GM23338 (cell line): ENCODE results near the gene ZNF286A. TPM values are rescaled to one million over a fixed set of nuclear protein-coding genes. Genes with fewer than 3 reads are reported as not detected.

Experiments used
- ATAC-seq: fragments of 200-7000 bp; cut with Tn5 transposase; 3 replicates; pipeline ENCODE4 v1.9.1; 2020
- DNase-seq: peaks from one replicate; pipeline ENCODE4 v3.0.0-alpha.2; 2015; ENCODE audit warnings: low spot score
- H2AFZ ChIP-seq: fragments of 200-600 bp; sonication (generic); 2 replicates; pipeline ENCODE4 v1.8.0; 2016; ENCODE audit warnings: antibody characterized with exemption, mild to moderate bottlenecking, moderate library complexity
- H3F3A ChIP-seq: fragments of 200-600 bp; sonication (generic); replicated peaks from 2 replicates; pipeline ENCODE4 v1.8.0; 2017; ENCODE audit warnings: antibody characterized with exemption, mixed run types, low read depth
- H3K27ac ChIP-seq: fragments of 200-600 bp; sonication (generic); 2 replicates; pipeline ENCODE4 v1.6.1; 2016; ENCODE audit warnings: low read depth
- H3K27me3 ChIP-seq: fragments of 200-600 bp; sonication (generic); 2 replicates; pipeline ENCODE4 v1.8.0; 2016; ENCODE audit warnings: mild to moderate bottlenecking, mixed run types, moderate library complexity; ENCODE audit not compliant: insufficient read depth
- H3K36me3 ChIP-seq: fragments of 200-600 bp; sonication (generic); 2 replicates; pipeline ENCODE4 v1.8.0; 2016; ENCODE audit warnings: mild to moderate bottlenecking; ENCODE audit not compliant: insufficient read depth
- H3K4me1 ChIP-seq: fragments of 200-600 bp; sonication (generic); 2 replicates; pipeline ENCODE4 v1.8.0; 2016; ENCODE audit warnings: mild to moderate bottlenecking, moderate library complexity; ENCODE audit not compliant: insufficient read depth
- H3K4me2 ChIP-seq: fragments of 200-600 bp; sonication (generic); 2 replicates; pipeline ENCODE4 v1.7.1; 2017; ENCODE audit warnings: mixed run types
- H3K4me3 ChIP-seq: fragments of 200-600 bp; sonication (generic); 2 replicates; pipeline ENCODE4 v1.6.1; 2016; ENCODE audit warnings: mixed run types
- H3K79me2 ChIP-seq: fragments of 200-600 bp; sonication (generic); replicated peaks from 2 replicates; pipeline ENCODE4 v1.8.0; 2017; ENCODE audit warnings: mild to moderate bottlenecking; ENCODE audit not compliant: insufficient read depth
- H3K9me2 ChIP-seq: fragments of 200-600 bp; sonication (generic); 2 replicates; pipeline ENCODE4 v1.8.0; 2017; ENCODE audit not compliant: insufficient read depth
- H4K20me1 ChIP-seq: fragments of 200-600 bp; sonication (generic); replicated peaks from 2 replicates; pipeline ENCODE4 v1.8.0; 2017; ENCODE audit warnings: mild to moderate bottlenecking; ENCODE audit not compliant: insufficient read depth
- H3K27ac Mint-ChIP-seq: 2 replicates; pipeline ENCODE4 v1.8.0; 2020; ENCODE audit warnings: inconsistent platforms, mild to moderate bottlenecking, moderate library complexity, mixed read lengths
- H3K27me3 Mint-ChIP-seq: 3 replicates; pipeline ENCODE4 v1.8.0; 2022; ENCODE audit warnings: low read depth, mild to moderate bottlenecking, moderate library complexity, mixed read lengths, inconsistent platforms; ENCODE audit not compliant: insufficient read depth, poor library complexity
- H3K36me3 Mint-ChIP-seq: 3 replicates; pipeline ENCODE4 v1.8.0; 2021; ENCODE audit warnings: low read depth, mild to moderate bottlenecking, inconsistent platforms, moderate library complexity, mixed read lengths
- H3K4me1 Mint-ChIP-seq: 3 replicates; pipeline ENCODE4 v1.8.0; 2020; ENCODE audit warnings: mild to moderate bottlenecking, inconsistent platforms, mixed read lengths
- H3K4me3 Mint-ChIP-seq: 3 replicates; pipeline ENCODE4 v1.8.0; 2021; ENCODE audit warnings: moderate library complexity, mild to moderate bottlenecking, inconsistent platforms, mixed read lengths
- H3K9me3 Mint-ChIP-seq: 3 replicates; pipeline ENCODE4 v1.8.0; 2020; ENCODE audit warnings: moderate library complexity, mild to moderate bottlenecking, inconsistent platforms, mixed read lengths
- EZH2 ChIP-seq: fragments of 200-600 bp; sonication (generic); IDR thresholded peaks from one replicate; pipeline ENCODE4 v1.8.0; 2017; ENCODE audit warnings: antibody characterized with exemption, mild to moderate bottlenecking, low read depth; ENCODE audit not compliant: unreplicated experiment
- EZH2phosphoT487 ChIP-seq: fragments of 200-600 bp; sonication (generic); IDR thresholded peaks from one replicate; pipeline ENCODE4 v1.8.1; 2018; ENCODE audit warnings: antibody characterized with exemption; ENCODE audit not compliant: unreplicated experiment
- JUNB ChIP-seq: IDR thresholded peaks from one replicate; pipeline ENCODE4 v1.6.1; 2016; ENCODE audit warnings: antibody characterized with exemption; ENCODE audit not compliant: unreplicated experiment
- STAT1 ChIP-seq: IDR thresholded peaks from one replicate; pipeline ENCODE4 v1.6.1; 2016; ENCODE audit warnings: antibody characterized with exemption; ENCODE audit not compliant: unreplicated experiment
- ZNF114 ChIP-seq: fragments of 250-450 bp; sonication (Bioruptor Pico); IDR thresholded peaks from 2 replicates; pipeline ENCODE4 v1.5.0; 2020; ENCODE audit warnings: mild to moderate bottlenecking, moderate library complexity
- polyA plus RNA-seq: library from polyadenylated mRNA; unstranded; fragments of >200 nt; fragmentation: Nextera tagmentation; extraction: Ambion mirVana; gene quantifications from 2 replicates; pipeline ENCODE4 v1.2.1, GENCODE V29; 2016
- total RNA-seq: library from RNA; depleted of rRNA; stranded (reverse); fragments of >200 nt; shearing (Covaris generic); gene quantifications from 2 replicates; pipeline ENCODE4 v1.2.3, GENCODE V29; 2014
- TF ChIP-seq, protein P1 (sequence below): fragments of 250-450 bp; sonication (Bioruptor Pico); IDR thresholded peaks from 2 replicates; pipeline ENCODE4 v1.5.0; 2020; ENCODE audit warnings: mild to moderate bottlenecking, moderate library complexity

Gene ZNF286A
- total and polyA plus RNA-seq, 2 experiments from 2014 or later: 44.8 to 93.4 TPM

DNA sequence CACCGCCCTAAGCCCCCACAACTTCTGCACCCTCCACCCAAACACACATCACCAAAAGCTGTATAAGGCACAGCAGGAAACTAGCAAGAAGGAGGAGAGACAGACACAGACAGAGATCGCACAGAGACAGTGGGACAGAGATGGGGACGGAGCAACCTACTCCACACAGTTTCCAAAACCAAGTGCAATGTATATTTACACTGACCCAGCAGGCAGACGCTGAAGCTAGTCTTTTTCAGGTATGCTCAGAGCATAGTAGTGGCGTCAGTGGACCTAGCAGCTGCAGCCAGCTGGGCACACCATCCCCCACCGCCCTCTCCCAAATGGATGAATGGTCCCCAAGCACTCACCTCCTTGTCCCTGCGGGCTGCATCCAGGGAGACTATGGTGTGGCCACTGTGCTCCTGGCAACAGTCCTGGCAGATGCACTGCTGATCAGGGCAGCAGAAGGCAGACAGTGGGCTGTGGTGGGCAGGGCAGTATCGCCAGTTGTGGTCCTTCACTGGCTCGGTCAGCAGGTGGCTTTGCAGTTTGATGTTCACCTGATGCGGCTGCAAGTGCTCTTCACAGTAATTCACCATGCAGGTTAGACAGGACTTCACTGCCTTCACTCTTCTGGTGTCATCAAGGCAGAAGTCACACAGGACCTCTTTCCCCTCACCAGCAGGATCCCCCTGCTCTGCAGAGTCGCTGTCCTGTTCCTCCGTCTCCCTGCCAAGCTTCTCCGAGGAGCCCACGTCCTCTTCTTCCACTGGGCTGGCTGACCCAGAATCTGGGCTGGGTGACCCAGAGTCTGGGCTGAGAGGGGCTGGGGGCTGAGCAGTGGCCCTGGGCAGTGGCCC, 48.6 kb upstream of the ZNF286A start:
- TF ChIP-seq JUNB (no peak), STAT1 (no peak), EZH2phosphoT487 (no peak), EZH2 (no peak), ZNF114 (CRISPR knock-in tag) (no peak)
- TF ChIP-seq, protein P1, sequence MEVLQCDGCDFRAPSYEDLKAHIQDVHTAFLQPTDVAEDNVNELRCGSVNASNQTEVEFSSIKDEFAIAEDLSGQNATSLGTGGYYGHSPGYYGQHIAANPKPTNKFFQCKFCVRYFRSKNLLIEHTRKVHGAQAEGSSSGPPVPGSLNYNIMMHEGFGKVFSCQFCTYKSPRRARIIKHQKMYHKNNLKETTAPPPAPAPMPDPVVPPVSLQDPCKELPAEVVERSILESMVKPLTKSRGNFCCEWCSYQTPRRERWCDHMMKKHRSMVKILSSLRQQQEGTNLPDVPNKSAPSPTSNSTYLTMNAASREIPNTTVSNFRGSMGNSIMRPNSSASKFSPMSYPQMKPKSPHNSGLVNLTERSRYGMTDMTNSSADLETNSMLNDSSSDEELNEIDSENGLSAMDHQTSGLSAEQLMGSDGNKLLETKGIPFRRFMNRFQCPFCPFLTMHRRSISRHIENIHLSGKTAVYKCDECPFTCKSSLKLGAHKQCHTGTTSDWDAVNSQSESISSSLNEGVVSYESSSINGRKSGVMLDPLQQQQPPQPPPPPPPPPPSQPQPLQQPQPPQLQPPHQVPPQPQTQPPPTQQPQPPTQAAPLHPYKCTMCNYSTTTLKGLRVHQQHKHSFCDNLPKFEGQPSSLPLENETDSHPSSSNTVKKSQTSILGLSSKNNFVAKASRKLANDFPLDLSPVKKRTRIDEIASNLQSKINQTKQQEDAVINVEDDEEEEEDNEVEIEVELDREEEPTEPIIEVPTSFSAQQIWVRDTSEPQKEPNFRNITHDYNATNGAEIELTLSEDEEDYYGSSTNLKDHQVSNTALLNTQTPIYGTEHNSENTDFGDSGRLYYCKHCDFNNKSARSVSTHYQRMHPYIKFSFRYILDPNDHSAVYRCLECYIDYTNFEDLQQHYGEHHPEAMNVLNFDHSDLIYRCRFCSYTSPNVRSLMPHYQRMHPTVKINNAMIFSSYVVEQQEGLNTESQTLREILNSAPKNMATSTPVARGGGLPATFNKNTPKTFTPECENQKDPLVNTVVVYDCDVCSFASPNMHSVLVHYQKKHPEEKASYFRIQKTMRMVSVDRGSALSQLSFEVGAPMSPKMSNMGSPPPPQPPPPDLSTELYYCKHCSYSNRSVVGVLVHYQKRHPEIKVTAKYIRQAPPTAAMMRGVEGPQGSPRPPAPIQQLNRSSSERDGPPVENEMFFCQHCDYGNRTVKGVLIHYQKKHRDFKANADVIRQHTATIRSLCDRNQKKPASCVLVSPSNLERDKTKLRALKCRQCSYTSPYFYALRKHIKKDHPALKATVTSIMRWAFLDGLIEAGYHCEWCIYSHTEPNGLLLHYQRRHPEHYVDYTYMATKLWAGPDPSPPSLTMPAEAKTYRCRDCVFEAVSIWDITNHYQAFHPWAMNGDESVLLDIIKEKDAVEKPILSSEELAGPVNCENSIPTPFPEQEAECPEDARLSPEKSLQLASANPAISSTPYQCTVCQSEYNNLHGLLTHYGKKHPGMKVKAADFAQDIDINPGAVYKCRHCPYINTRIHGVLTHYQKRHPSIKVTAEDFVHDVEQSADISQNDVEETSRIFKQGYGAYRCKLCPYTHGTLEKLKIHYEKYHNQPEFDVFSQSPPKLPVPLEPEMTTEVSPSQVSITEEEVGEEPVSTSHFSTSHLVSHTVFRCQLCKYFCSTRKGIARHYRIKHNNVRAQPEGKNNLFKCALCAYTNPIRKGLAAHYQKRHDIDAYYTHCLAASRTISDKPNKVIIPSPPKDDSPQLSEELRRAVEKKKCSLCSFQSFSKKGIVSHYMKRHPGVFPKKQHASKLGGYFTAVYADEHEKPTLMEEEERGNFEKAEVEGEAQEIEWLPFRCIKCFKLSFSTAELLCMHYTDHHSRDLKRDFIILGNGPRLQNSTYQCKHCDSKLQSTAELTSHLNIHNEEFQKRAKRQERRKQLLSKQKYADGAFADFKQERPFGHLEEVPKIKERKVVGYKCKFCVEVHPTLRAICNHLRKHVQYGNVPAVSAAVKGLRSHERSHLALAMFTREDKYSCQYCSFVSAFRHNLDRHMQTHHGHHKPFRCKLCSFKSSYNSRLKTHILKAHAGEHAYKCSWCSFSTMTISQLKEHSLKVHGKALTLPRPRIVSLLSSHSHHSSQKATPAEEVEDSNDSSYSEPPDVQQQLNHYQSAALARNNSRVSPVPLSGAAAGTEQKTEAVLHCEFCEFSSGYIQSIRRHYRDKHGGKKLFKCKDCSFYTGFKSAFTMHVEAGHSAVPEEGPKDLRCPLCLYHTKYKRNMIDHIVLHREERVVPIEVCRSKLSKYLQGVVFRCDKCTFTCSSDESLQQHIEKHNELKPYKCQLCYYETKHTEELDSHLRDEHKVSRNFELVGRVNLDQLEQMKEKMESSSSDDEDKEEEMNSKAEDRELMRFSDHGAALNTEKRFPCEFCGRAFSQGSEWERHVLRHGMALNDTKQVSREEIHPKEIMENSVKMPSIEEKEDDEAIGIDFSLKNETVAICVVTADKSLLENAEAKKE (CRISPR knock-in tag): no peak
- no peaks in the 10 kb centered on the region for H3K9me3 Mint-ChIP-seq
- no peak overlapping the region for H3K4me3 ChIP-seq
- DNase-seq: no peak
- no peaks in the 10 kb centered on the region for H3F3A ChIP-seq
- no peaks in the 10 kb centered on the region for H3K27me3 ChIP-seq
- H3K9me2 ChIP-seq: no peaks in the 10 kb centered on the region
- 0 out of 2 replicates have a peak overlapping the region, but pooled peaks have one; percentile 14 for H3K4me2 ChIP-seq
- H3K36me3 ChIP-seq: no peaks in the 10 kb centered on the region
- H3K4me3 Mint-ChIP-seq: 0 out of 3 replicates have a peak overlapping the region, but pooled peaks have one; percentile 14
- 0 out of 2 replicates have a peak, but pooled peaks cover 2% of the 10 kb centered on the region for H4K20me1 ChIP-seq
- H3K79me2 ChIP-seq: no peaks in the 10 kb centered on the region
- H3K36me3 Mint-ChIP-seq: peaks cover 11% of the 10 kb centered on the region; the same call in 2 of the 3 replicates
- peak; percentile 5 for ATAC-seq
- peaks cover 3% of the 10 kb centered on the region; the same call in 1 of the 2 replicates for H3K4me1 ChIP-seq
- H3K27me3 Mint-ChIP-seq: peaks cover 16% of the 10 kb centered on the region
- peaks cover 34% of the 10 kb centered on the region for H3K4me1 Mint-ChIP-seq
- no peak overlapping the region for H3K27ac ChIP-seq
- H2AFZ ChIP-seq: no peak overlapping the region
- no peak overlapping the region for H3K27ac Mint-ChIP-seq
